ENCODE measurements around the gene GAA. TPM values are rescaled to one million over a fixed set of nuclear protein-coding genes. Genes with fewer than 3 reads are reported as not detected.

Gene GAA
- polyA plus RNA-seq, 1 of the 3 experiments (the other 2 are of a cell fraction), result 27.3 TPM

GRCh38 chr17:80132906-80133625 lies 31.7 kb downstream of the GAA start:
- Histone ChIP-seq H3K4me1 (ENCODE audit: control insufficient read depth in 1 of 2, insufficient read depth in 2 of 2, low read depth in 1 of 2, low read length in 1 of 2) (no peaks in the 10 kb centered on the region), H3K4me2 (no peak overlapping the region), H3K4me3 (ENCODE audit: low read depth in 2 of 2, low read length in 1 of 2) (no peak overlapping the region), H3K36me3 (replicated peaks in 1 of 2; ENCODE audit: control insufficient read depth in 1 of 2, insufficient read depth in 2 of 2, low read length in 1 of 2) (peaks cover 46 to 51% of the 10 kb centered on the region in 2 experiments), H3K9me3 (no peaks in the 10 kb centered on the region), H3K9ac (no peak overlapping the region), H3K27ac (ENCODE audit: low read depth in 2 of 2, low read length in 1 of 2) (no peak overlapping the region), H3K27me3 (ENCODE audit: insufficient read depth) (no peaks in the 10 kb centered on the region), H4K20me1 (ENCODE audit: insufficient read depth) (no peaks in the 10 kb centered on the region), H3K9me2 (no peaks in the 10 kb centered on the region), H2AFZ (ENCODE audit: low read depth) (no peak overlapping the region), H3K79me2 (ENCODE audit: insufficient read depth) (no peaks in the 10 kb centered on the region), H3F3A (replicated peaks; ENCODE audit: insufficient read depth) (peaks cover 12% of the 10 kb centered on the region)
- no peak for DNase-seq
- WGBS (ENCODE audit: low lambda C conversion rate), result 90% methylated on average over 5 of the region's 5 CpGs
- POLR2A ChIA-PET, result interaction anchor here (0.7 to 1.5 kb wide), 2 partner anchors 13 to 35 kb away, joined by 3 to 4 read pairs; no protein-coding TSS in a partner anchor
- CTCF ChIA-PET, result interaction anchor here (1.1 to 1.3 kb wide), 2 partner anchors 32 to 50 kb away, joined by 3 to 4 read pairs; partner anchors contain the start of gene GAA
- TF ChIP-seq NRF1 (IDR thresholded peaks at IDR 0.05; ENCODE audit: low read depth, low read length), result no peak
- TF ChIP-seq TAF1 (IDR thresholded peaks at IDR 0.05; ENCODE audit: borderline replicate concordance, low read depth, low read length), result no peak
- TF ChIP-seq POLR2AphosphoS5 (IDR thresholded peaks at IDR 0.05; ENCODE audit: low read depth, low read length), result no peak
- no peak for TF ChIP-seq IRF3 (IDR thresholded peaks at IDR 0.05; ENCODE audit: low read depth, low read length)
- no peak for TF ChIP-seq EP300 (IDR thresholded peaks at IDR 0.05; ENCODE audit: borderline replicate concordance in 1 of 2, low read depth in 1 of 2, low read length in 1 of 2)
- TF ChIP-seq MXI1 (IDR thresholded peaks at IDR 0.05; ENCODE audit: low read depth, low read length), result no peak
- no peak for TF ChIP-seq TCF12 (IDR thresholded peaks at IDR 0.05)
- no peak for TF ChIP-seq GABPA (IDR thresholded peaks at IDR 0.05; ENCODE audit: low read depth)
- no peak for TF ChIP-seq ZBTB33 (IDR thresholded peaks at IDR 0.05; ENCODE audit: borderline replicate concordance, low read depth)
- TF ChIP-seq USF1 (IDR thresholded peaks at IDR 0.05; ENCODE audit: borderline replicate concordance, low read depth), result no peak
- no peak for TF ChIP-seq CHD2 (IDR thresholded peaks at IDR 0.05; ENCODE audit: low read length, partially characterized antibody)
- no peak for TF ChIP-seq SMC3 (IDR thresholded peaks at IDR 0.05; ENCODE audit: low read depth, low read length)

- Histone ChIP-seq H3K79me2 (ENCODE audit: insufficient read depth) (no peaks in the 10 kb centered on the region), H3K4me1 (ENCODE audit: control insufficient read depth in 1 of 2, insufficient read depth in 2 of 2, low read depth in 1 of 2, low read length in 1 of 2) (no peaks in the 10 kb centered on the region), H3K27ac (ENCODE audit: low read depth in 2 of 2, low read length in 1 of 2) (no peak overlapping the region), H2AFZ (ENCODE audit: low read depth) (no peak overlapping the region), H3K9ac (no peak overlapping the region), H3K4me3 (ENCODE audit: low read depth in 2 of 2, low read length in 1 of 2) (no peak overlapping the region), H3K36me3 (replicated peaks in 1 of 2; ENCODE audit: control insufficient read depth in 1 of 2, insufficient read depth in 2 of 2, low read length in 1 of 2) (peaks cover 50 to 56% of the 10 kb centered on the region in 2 experiments), H3K27me3 (ENCODE audit: insufficient read depth) (no peaks in the 10 kb centered on the region), H3K4me2 (no peak overlapping the region), H3K9me3 (no peaks in the 10 kb centered on the region), H4K20me1 (ENCODE audit: insufficient read depth) (no peaks in the 10 kb centered on the region), H3F3A (replicated peaks; ENCODE audit: insufficient read depth) (peaks cover 12% of the 10 kb centered on the region), H3K9me2 (no peaks in the 10 kb centered on the region)
- WGBS (ENCODE audit: low lambda C conversion rate), result 97% methylated on average over 6 of the region's 6 CpGs
- ChIA-PET CTCF (interaction anchor here (1.1 to 1.3 kb wide), 2 partner anchors 24 to 51 kb away, joined by 3 read pairs; no protein-coding TSS in a partner anchor), POLR2A (interaction anchor here (0.7 to 1.5 kb wide), 2 partner anchors 13 to 34 kb away, joined by 3 to 4 read pairs; no protein-coding TSS in a partner anchor)
- no peak for DNase-seq
- TF ChIP-seq GATA2 (CRISPR knock-in tag; IDR thresholded peaks at IDR 0.05) (no peak), NFIC (IDR thresholded peaks at IDR 0.05; ENCODE audit: borderline replicate concordance) (no peak), IRF3 (IDR thresholded peaks at IDR 0.05; ENCODE audit: low read depth, low read length) (no peak), ZBTB33 (IDR thresholded peaks at IDR 0.05; ENCODE audit: borderline replicate concordance, low read depth) (no peak), MAX (IDR thresholded peaks at IDR 0.05; ENCODE audit: low read depth) (no peak)
These were observed 32.2 kb downstream of the GAA start for GRCh38 chr17:80133626-80133970.
